Dermis blood vessel endothelial cell (primary cell): Measurements from ENCODE around the gene BCAS3. TPM values are rescaled to one million over a fixed set of nuclear protein-coding genes. Genes with fewer than 3 reads are reported as not detected.
"Not testable (repeated sequence)": the region's sequence is repeated elsewhere in the genome, so short reads cannot be mapped to it uniquely, and the experiment has no call there.

Experiments
- DNase-seq: peaks from one replicate; pipeline ENCODE4 v3.0.0; 2010
- total RNA-seq: library from RNA; depleted of rRNA; stranded (reverse); fragments of >200 nt; gene quantifications from 2 replicates; pipeline ENCODE4 v1.2.3, GENCODE V29; 2014

The BCAS3 gene
- 27.4 and 28.2 TPM in 2 replicates for total RNA-seq

DNA sequence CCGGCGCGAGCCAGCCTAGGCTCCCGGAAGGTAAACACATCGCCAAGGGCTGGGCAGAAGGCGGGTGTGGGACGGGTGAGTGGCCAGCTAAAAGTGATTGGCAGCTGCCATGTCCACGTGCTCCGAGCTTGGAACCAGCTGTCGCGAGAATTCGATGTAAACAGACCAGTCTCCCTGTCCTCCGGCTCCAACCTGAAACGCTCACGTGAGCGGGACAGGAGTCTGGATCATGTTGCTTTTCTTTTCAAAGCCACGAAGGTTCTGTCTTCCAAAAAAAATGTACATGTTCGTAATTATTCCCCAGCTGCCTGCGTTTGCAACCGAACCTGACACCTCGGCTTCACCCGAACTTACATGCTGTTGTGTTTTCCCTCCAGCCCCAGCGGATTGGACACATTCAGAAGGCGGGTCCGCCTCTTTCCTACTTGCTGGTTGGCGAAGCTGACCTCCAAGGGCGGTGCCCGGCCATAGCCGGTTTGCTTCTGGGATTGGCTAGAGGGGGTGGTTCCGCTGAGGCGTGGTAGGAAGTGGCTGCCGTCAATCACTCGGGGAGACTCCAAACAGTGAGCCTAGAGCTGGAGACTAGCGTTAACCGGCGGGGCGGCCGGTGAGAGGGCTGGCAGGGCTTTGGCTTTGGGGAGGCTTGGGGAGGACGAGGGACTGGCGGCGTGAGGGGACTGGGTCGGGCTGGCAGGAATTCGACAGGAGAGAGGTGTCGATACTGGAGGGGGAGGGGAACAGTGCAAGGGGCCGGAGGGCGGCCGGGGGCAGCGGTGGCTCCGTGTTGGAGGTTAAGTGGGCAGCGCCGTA, at the start of gene BCAS3:
Gene BCAS3, plus strand, starts transcription at position 544 of the 810 bp plus-strand sequence.
- DNase-seq, result peak; percentile 99

DNA sequence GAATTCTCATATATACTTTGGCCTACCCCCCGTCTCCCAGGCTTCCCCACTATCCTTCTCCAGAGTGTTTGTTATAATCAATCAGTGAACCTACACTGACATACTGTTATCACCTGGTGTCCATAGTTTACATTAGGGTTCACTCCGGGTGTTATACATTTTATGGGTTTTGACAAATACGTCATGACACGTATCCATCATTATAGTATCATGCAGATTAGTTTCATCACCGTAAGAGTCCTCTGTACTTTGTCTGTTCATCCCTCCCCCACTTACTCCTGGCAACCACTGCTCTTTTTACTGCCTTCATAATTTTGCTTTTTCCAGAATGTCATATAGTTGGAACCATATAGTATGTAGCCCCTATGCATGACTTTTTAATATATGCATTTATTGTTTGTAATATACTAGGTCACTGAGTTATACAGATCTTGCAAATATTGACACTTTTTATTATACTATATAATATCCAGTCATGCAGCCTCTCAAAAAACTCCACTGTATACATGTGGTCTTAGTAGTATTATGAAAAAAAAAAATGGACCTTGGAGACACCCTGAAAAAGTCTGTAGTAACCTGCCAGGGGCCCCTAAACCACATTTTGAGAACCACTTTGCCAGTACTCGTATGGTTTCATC, 49.3 kb upstream of the BCAS3 start:
- no peak for DNase-seq

DNA sequence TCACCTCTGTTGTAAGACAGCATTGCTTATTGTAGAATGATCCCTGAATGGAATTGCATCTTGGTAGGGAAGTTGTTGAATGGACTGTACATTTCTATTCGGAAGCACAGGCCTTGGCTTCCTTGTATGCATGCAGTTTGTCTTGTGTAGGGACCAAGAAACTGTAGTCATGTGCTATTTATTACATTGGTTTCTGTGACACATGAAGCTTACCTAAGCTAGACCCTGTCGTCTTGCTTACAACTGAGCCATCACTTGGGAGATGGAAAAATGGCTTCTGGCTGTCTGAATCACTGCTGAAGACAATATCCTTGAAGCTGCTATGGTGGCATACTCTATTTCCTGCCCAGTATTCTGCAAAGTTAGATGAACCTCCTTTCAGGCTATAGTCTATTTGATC, 48.5 kb upstream of the BCAS3 start:
- DNase-seq, result peak; percentile 29

DNA sequence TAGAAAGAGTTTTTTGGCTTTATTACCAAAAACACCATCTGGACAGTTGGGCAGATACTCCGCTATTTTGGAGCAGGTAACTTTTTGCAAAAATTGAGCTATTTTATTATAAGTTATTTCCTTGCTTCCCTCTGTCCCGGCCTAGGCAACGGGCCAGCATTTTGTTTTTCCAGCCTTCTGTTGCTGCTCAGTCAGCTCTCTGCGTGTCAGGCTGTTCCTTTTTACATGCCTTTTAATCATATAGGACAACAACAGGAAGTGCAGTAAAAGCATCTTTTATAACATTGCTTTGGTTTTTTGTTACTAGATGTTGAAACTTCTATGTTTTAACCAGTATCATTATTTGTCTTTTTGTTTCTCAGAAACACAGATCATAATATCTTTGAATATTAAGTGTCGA, 47.3 kb upstream of the BCAS3 start:
- peak; percentile 81 for DNase-seq

DNA sequence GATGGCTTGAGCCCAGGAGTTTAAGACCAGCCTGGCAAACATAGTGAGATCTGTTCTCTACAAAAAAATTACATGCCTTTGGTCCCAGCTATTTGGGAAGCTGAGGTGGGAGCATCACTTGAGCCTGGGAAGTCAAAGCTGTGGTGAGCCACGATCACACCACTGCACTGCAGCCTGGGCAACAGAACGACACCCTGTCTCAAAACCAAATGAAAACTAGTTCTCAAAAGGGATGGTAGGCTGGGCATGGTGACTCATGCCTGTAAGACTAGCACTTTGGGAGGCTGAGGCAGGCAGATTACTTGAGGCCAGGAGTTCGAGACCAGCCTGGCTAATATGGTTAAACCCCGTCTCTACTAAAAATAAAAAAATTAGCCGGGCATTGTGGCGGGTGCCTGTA, 46.5 kb upstream of the BCAS3 start:
- no peak for DNase-seq

DNA sequence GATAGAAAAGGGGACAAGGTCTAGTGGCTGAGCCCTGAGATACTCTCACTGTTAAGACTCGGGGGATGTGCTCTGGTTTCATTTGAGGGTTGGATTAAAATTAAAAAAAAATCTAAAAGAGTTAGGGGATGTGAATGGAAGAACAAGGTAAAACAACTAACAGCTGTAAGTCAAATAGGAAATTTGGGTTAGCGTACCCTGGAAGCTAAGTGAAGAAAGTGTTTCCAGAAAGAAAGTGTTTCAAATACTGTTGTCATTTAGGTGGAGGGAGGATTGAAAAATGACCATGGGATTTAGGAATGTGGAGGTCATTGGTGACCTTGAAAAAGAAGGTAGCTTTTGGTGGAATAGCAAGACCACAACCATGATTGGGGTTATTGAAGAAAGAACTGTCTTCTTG, 40.0 kb upstream of the BCAS3 start:
- DNase-seq, result no peak

DNA sequence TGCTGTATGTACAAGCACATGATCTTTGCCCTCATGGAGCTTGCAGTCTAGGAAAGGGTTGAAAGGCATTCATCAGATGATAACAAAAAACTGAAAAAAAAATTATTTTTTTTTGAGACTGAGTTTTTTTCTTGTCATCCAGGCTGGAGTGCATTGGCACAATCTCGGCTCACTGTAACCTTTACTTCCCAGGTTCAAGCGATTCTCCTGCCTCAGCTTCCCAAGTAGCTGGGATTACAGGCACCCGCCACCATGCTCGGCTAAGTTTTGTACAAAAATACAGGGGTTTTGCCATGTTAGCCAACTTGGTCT, 38.7 kb upstream of the BCAS3 start:
- no peak for DNase-seq

DNA sequence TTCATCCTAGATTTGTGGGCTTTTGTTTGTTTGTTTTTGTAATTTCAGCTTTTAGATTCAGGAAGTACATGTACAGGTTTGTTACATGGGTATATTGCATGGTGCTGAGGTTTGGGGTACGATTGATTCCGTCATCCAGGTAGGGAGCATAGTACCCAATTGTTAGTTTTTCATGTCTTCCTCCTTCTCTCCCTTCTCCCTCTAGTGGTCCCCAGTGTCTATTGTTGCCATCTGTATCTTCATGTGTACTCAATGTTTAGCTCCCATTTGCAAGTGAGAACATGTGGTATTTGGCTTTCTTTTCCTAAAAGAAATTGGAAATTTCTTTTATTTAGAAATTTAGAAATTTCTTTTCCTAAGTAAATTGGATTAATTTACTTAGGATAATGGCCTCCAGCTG, 37.1 kb upstream of the BCAS3 start:
- DNase-seq, result peak; percentile 49

DNA sequence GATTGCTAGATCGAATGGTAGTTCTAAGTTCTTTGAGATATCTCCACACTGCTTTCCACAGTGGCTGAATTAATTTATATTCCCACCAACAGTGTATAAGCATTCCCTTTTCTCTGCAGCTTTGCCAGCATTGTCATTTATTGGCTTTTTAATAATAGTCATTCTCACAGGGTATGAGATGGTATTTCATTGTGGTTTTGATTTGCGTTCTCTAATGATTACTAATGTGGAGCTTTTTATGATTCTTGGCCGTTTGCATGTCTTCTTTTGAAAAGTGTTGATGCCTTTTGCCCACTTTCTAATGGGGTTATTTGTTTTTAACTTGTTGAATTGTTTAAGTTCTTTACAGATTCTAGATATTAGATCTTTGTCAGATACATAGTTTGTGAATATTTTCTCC, 36.5 kb upstream of the BCAS3 start:
- DNase-seq, result no peak

DNA sequence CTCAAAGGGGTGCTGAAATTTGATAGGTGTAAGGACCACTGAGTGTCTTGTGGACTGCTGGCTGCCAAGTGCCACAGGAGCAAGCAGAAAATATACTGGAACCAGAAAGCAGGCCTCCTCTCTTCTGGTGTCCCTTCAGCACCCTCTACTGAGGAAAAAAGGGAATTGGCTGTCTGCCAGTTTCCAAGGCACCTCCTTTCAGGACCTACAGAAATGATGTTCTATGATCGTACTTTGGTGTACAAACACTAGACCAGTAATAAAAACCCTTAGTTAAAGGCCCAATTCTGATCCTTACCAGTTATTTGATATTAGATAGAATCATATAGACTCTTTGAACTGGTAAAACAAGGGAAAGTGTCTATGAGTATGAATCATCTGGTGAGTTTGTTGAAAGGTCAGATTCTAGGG, 35.8 kb upstream of the BCAS3 start:
- peak; percentile 92 for DNase-seq

DNA sequence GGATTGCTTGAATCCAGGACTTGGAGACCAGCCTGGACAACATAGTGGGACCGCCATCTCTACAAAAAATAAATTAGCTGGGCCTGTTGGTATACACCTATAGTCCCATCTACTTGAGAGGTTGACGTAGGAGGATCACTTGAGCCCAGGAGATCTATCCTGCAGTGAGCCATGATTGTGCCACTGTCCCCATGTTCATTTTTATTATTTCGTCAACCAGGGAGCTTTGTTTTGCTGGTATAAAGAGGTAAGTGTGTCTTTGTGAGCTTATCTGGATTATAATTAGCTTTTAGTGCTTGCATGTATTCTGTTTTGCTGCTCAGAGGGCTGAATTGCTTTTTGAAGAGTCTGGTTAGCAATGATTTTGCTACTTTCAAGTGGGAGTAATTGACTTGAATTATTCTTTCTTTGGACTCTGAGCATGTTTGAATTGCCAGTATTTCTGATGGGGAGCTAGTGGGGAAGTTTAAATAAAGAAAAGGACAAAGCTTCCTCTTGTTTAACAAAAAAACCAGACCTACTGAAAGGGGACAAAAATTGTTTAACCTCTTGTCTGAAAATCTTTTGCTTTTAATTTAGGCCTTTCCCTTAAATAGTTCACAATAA, 31.6 kb upstream of the BCAS3 start:
- no peak for DNase-seq

DNA sequence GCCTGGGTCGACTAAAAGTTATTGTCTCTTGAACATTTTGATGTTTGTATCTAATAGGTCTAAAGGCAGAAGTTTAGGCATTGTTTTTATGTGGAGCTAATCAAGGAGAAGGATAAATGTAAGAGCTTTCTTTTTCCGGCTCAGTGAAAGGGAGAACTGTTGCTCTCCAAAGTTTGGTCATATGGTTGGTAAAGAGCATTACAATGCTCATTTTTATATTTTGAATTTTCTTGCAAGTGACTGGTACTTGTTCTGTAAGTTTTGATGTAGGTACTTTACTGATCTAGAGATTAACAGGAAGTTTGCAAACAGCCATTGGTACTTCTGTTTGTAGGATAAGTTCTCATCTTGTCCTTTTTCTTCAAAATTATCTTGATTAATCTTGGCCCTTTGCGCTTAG, 30.9 kb upstream of the BCAS3 start:
- DNase-seq, result no peak

DNA sequence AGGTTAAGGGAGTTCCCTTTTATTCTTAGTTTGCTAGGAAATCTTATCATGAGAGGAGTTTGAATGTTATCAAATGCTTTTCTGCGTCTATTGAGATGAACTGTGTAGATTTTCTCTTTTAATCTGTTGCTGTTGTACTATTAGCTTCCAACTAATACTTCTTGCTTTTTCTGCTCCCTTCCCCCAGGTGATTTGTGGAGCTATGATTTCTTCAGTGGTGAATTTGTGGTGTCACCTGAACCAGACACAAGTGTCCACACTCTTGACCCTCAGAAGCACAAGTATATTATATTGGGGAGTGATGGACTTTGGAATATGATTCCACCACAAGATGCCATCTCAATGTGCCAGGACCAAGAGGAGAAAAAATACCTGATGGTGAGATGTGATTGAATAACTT, 29.9 kb upstream of the BCAS3 start:
- DNase-seq, result no peak

DNA sequence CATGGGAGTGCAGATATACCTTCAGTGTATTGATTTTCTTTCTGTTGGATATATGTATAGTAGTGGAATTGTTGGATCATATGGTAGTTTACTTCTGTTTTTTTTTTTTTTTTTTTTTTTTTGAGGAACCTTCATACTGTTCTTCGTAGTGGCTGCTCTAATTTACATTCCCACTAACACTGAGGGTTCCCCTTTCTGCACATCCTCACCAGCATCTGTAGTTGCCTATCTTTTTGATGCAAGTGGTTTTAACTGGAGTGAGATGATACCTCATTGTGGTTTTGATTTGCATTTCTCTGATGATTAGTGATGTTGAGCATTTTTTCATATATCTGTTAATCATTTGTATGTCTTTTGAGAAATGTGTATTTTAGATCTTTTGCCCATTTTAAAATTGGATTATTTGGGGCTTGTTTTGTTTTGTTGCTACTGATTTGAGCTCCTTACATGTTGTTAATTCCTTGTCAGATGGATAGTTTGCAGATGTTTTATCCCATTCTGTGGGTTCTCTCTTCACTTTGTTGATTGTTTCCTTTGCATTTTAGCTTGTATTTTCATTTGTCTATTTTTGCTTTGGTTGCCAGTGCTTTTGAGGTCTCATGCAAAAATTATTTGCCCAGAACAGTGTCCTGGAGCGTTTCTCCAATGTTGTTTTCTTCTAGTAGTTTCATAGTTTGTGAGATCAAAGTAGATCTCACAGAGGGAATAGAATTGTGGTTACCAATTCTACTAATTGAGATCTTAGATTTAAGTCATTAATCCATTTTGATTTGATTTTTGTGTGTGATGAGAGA, 25.0 kb upstream of the BCAS3 start:
- DNase-seq, result no peak

DNA sequence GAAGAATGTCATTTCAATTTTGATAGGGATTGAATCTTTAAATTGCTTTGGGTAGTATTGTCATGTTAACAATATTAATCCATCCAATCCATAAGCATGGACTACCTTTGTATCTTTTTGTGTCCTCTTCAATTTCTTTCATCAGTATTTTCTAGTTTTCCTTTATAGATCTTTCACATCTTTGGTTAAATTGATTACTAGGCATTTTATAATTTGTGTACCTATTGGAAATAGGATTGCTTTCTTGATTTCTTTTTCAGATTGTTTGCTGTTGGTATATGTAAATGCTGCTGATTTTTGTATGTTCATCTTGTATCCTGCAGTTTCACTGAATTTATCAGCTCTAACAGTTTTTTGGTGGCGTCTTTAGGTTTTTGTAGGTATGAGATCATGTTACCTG, 24.1 kb upstream of the BCAS3 start:
- no peak for DNase-seq

DNA sequence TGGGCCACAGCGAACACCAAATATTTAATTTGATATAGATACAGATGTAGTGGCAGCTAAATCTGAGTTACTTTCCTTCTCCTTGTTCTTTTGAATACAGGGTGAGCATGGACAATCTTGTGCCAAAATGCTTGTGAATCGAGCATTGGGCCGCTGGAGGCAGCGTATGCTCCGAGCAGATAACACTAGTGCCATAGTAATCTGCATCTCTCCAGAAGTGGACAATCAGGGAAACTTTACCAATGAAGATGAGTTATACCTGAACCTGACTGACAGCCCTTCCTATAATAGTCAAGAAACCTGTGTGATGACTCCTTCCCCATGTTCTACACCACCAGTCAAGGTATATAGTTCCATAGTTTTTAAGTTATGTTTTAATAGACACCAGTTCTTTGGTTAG, 21.2 kb upstream of the BCAS3 start:
- DNase-seq, result no peak

DNA sequence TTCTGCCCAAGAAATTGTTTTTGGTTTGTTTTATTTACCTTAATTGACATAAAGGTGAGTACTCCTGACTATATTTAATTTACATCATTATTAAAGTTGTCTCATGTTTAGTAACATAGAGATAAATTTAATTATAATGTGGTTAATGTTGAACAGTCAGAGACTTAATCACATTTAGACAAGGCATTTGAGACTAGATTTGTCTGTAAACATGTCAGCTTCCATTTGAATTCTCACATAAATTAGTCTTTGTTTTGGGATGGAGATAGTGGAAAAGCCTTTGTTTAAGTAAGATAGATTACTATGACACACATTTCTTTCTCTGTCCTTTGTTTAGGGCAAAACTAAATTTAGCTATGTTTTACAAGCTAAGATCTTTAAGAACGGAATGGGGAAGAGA, 18.5 kb upstream of the BCAS3 start:
- no peak for DNase-seq

DNA sequence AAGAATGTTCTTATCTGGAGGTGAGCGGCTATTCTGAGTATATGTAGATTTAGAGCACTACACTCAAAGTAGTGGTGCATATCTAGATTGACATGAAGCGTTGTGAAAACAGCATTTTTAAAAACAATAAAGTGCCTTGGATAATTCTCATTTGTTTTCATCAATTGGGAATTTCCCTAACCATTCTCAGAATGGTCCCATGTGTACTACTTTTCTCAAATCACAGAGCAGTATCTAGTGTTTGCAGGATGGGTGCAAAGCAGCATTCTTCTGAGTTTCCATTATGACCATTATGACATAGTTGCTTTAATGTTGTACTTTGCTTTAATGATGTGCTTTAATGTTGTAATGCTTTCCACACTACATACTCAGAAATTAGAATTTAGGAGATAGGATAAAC, 16.2 kb upstream of the BCAS3 start:
- no peak for DNase-seq

DNA sequence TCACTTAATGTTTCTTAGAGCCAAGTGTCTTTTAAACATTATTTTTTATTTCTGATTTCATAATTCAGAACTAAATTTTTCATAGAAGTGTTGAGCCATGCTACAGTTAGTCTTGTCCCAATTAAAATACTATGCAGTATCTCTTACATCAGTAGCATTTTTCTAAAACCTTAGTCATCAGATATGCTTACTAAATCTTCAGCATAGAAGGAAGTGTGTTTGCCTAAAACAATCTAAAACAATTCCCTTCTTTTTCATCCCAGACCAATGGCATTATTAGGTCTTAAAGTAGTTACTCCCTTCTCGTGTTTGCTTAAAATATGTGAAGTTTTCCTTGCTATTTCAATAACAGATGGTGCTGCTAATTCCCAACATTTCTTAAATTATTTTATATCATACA, 13.6 kb upstream of the BCAS3 start:
- DNase-seq, result no peak

DNA sequence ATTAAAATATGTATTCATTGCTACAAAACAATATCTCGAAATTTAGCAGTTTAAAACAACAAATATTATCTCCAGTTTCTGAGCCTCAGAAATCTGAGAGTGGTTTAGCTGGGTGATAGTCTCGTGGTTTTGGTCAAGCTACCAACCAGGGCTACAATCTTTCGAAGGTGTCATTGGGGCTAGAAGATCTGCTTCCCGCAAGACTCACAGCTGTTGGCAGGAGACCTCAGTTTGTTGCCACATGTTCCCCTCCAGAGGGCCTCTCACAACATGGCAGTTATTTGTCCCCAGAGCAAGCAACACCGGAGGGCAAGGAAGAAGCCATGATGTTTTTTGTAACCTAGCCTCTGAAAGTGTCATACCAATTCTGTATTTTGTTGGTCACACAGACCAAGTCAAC, 12.0 kb upstream of the BCAS3 start:
- no peak for DNase-seq

DNA sequence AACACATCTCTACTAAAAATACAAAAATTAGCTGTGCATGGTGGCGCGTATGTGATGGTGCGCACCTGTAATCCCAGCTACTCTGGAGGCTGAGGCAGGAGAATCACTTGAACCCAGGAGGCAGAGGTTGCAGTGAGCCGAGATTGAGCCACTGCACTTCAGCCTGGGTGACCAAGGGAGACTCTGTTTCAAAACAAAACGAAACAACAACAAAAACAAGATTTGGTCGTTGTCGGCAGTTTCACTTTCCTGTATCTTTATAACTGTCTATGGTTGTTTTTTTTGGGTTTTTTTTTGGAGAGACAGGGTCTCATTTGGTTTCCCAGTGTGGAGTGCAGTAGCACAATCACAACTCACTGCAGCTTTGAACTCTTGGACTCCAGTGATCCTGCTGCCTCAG, 8.9 kb upstream of the BCAS3 start:
- DNase-seq, result not testable (repeated sequence)

DNA sequence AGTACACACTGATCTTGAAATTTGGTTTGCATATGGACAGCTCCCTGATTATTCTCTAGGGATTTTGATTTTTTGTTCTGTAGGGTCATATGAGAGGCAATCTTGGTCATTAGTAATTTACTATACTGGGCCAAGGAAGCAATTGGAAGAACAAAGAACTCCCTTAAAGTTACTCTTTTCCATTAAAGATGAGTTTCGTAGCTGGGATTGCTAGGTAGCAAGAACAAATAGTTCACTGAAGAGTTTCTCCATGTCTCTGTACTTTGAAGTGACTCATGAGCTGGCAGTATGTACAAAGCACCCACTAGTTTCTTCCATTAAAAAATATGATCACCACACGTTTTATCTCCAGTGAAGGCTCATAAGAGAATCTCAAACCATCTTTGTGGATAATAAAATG, 6.2 kb upstream of the BCAS3 start:
- DNase-seq, result no peak

DNA sequence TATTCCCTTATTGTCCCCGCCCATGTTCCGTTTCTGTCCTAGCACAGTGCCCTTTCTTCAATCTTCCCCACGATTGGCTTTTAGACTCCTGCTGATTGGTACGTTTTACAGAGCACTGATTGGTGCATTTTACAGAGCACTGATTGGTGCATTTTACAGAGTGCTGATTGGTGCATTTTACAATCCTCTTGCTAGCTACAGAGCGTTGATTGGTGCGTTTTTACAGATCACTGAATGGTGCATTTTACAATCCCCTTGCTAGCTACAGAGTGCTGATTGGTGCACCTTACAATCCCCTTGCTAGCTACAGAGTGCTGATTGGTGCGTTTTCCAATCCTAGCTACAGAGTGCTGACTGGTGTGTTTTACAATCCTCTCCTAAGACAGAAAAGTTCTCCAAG, 3.0 kb upstream of the BCAS3 start:
- DNase-seq, result not testable (repeated sequence)

DNA sequence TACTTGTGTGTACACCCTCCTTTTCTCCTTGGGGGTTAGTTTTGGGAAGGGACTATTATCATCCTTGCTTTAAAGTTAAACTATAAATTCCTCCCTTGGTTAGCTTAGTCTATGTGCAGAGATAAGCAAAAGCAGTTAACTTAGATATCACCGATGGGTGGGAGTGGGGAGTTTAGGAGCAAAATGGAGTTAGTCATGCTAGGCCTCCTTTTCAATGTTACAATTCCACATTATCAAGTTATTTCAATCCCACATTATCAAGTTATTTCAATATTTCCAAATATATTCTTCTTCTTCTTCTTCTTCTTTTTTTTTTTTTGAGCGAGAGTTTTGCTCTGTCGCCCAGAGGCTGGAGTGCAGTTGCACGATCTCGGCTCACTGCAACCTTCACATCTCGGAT, 1.7 kb upstream of the BCAS3 start:
- DNase-seq, result no peak
